Keratinocyte (primary cell): ENCODE measurements around the gene AGAP1. TPM values are rescaled to one million over a fixed set of nuclear protein-coding genes. Genes with fewer than 3 reads are reported as not detected.

Experiments used
- DNase-seq: peaks from one replicate; pipeline ENCODE4 v3.0.0-alpha.2; 2011; ENCODE audit warnings: low read depth, missing footprints, low spot score
- FAIRE-seq: peaks from 2 replicates; lab custom pipeline; 2011; peaks lifted over from hg19 to GRCh38; lab: Jason Lieb, UNC
- H2AFZ ChIP-seq: 2 replicates; pipeline ENCODE4 v1.6.0; 2012; ENCODE audit warnings: low read length, control low read depth, inconsistent platforms; ENCODE audit not compliant: control insufficient read depth
- H3K27ac ChIP-seq: 2 replicates; pipeline ENCODE4 v1.5.1; 2011; ENCODE audit warnings: low read length; ENCODE audit not compliant: control insufficient read depth, insufficient read depth
- H3K27me3 ChIP-seq: 3 replicates; pipeline ENCODE4 v1.6.0; 2011; ENCODE audit warnings: low read length; ENCODE audit not compliant: control insufficient read depth, insufficient read depth; ENCODE audit errors: extremely low read depth
- H3K36me3 ChIP-seq, 2 experiments: 2 replicates in 1 of 2; 3 replicates in 1 of 2; pipeline ENCODE4 v1.5.1; 2011; ENCODE audit warnings: low read length in 2 of 2, mild to moderate bottlenecking in 1 of 2; ENCODE audit not compliant: control insufficient read depth in 2 of 2, insufficient read depth in 2 of 2; ENCODE audit errors: extremely low read depth in 1 of 2
- H3K4me1 ChIP-seq: 3 replicates; pipeline ENCODE4 v1.5.1; 2011; ENCODE audit warnings: low read length; ENCODE audit not compliant: control insufficient read depth, insufficient read depth; ENCODE audit errors: extremely low read depth
- H3K4me2 ChIP-seq: 3 replicates; pipeline ENCODE4 v1.6.0; 2011; ENCODE audit warnings: low read depth, low read length; ENCODE audit not compliant: control insufficient read depth, insufficient read depth; ENCODE audit errors: extremely low read depth
- H3K4me3 ChIP-seq, 3 experiments: fragments of 200-600 bp in 1 of 3; sonication (generic) in 1 of 3; 2 replicates in 2 of 3; 3 replicates in 1 of 3; pipeline ENCODE4 v1.5.1; 2011 to 2016; ENCODE audit warnings: low read length in 3 of 3, mild to moderate bottlenecking in 3 of 3, control low read depth in 2 of 3, inconsistent platforms in 1 of 3, low read depth in 1 of 3, mixed read lengths in 1 of 3, mixed run types in 1 of 3, moderate library complexity in 1 of 3; ENCODE audit not compliant: control insufficient read depth in 2 of 3, insufficient read depth in 2 of 3; ENCODE audit errors: extremely low read depth in 1 of 3
- H3K79me2 ChIP-seq: 2 replicates; pipeline ENCODE4 v1.6.0; 2012; ENCODE audit warnings: low read length; ENCODE audit not compliant: control insufficient read depth, insufficient read depth
- H3K9ac ChIP-seq: 3 replicates; pipeline ENCODE4 v1.6.0; 2011; ENCODE audit warnings: low read length; ENCODE audit not compliant: control insufficient read depth, insufficient read depth; ENCODE audit errors: extremely low read depth
- H3K9me1 ChIP-seq: 3 replicates; pipeline ENCODE4 v1.6.0; 2011; ENCODE audit warnings: low read length; ENCODE audit not compliant: control insufficient read depth, insufficient read depth; ENCODE audit errors: extremely low read depth
- H3K9me3 ChIP-seq: 2 replicates; pipeline ENCODE4 v1.5.1; 2012; ENCODE audit warnings: low read depth, low read length; ENCODE audit not compliant: control insufficient read depth
- H4K20me1 ChIP-seq: 3 replicates; pipeline ENCODE4 v1.6.0; 2011; ENCODE audit warnings: low read length; ENCODE audit not compliant: control insufficient read depth, insufficient read depth; ENCODE audit errors: extremely low read depth
- EZH2 ChIP-seq: IDR thresholded peaks from one replicate; pipeline ENCODE4 v1.6.1; 2012; ENCODE audit warnings: inconsistent platforms, mild to moderate bottlenecking, low read length, moderate library complexity
- dilution Hi-C: fragments of 300-500 bp; cut with MboI; formaldehyde crosslinking; loops from one replicate; pipeline ENCODE4 v1.7.0; 2020; ENCODE audit warnings: low sequenced_read_pairs; ENCODE audit not compliant: extremely low pct_ligation_motif_present
- polyA plus RNA-seq, 5 experiments: library from polyadenylated mRNA; depleted of rRNA in 3 of 5; stranded (reverse) in 3 of 5; stranded (forward) in 1 of 5; unstranded in 1 of 5; fragments of >200 nt; gene quantifications; 1 replicate in 1 of 5; 2 replicates in 3 of 5; 3 replicates in 1 of 5; pipeline versions ENCODE4 v1.2.1 to v1.2.3, GENCODE V29; 2011 to 2012; ENCODE audit warnings: missing spikeins in 2 of 5, low read depth in 1 of 5, low replicate concordance in 1 of 5
- TF ChIP-seq, protein P1 (sequence below), 3 experiments: IDR thresholded peaks in 1 of 3; conservative IDR thresholded peaks in 1 of 3; optimal IDR thresholded peaks in 1 of 3; 2 replicates in 2 of 3; 3 replicates in 1 of 3; pipeline versions ENCODE3 to v1.5.1; 2011; ENCODE audit warnings: low read length in 3 of 3, mild to moderate bottlenecking in 3 of 3, moderate library complexity in 2 of 3, control low read depth in 1 of 3, inconsistent platforms in 1 of 3; ENCODE audit not compliant: insufficient read depth in 2 of 3; ENCODE audit errors: extremely low read depth in 1 of 3

The AGAP1 gene
- polyA plus RNA-seq, 1 donor (not counting 4 experiments of a cell fraction or from before 2014, with no cell fraction given), result 12.6 TPM

DNA sequence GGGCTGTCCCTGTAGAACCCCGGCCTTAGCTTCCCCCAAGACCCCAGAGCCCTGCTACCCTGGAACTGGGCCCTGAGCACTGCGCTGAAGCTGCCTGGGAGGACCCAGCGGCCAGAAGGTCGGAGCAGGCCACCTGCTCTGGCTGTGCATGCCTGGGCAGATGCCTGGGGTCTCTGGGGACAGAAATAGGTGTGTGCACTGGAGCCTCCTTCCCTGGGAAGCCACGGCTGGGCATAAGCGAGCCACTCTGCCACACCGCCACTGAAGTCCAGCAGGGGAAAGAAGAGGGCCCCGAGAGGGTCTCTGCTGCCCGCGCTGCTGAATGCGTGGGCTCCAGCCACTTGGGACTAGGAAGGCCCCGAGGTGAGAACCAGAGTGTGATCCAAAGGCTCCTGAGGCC lies 667.7 kb downstream of the AGAP1 start:
- no peaks in the 10 kb centered on the region for H3K36me3 ChIP-seq
- H3K9ac ChIP-seq, result no peak overlapping the region
- dilution Hi-C loops, result no loop called here
- no peaks in the 10 kb centered on the region for H4K20me1 ChIP-seq
- no peak overlapping the region for H2AFZ ChIP-seq
- no peak overlapping the region for H3K4me3 ChIP-seq
- TF ChIP-seq, protein P1, sequence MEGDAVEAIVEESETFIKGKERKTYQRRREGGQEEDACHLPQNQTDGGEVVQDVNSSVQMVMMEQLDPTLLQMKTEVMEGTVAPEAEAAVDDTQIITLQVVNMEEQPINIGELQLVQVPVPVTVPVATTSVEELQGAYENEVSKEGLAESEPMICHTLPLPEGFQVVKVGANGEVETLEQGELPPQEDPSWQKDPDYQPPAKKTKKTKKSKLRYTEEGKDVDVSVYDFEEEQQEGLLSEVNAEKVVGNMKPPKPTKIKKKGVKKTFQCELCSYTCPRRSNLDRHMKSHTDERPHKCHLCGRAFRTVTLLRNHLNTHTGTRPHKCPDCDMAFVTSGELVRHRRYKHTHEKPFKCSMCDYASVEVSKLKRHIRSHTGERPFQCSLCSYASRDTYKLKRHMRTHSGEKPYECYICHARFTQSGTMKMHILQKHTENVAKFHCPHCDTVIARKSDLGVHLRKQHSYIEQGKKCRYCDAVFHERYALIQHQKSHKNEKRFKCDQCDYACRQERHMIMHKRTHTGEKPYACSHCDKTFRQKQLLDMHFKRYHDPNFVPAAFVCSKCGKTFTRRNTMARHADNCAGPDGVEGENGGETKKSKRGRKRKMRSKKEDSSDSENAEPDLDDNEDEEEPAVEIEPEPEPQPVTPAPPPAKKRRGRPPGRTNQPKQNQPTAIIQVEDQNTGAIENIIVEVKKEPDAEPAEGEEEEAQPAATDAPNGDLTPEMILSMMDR (optimal IDR thresholded peaks at IDR 0.05 in 1 of 3, IDR thresholded peaks at IDR 0.05 in 1 of 3, conservative IDR thresholded peaks at IDR 0.05 in 1 of 3; ENCODE audit: extremely low read depth in 1 of 3, insufficient read depth in 2 of 3, low read length in 3 of 3), result no peak
- TF ChIP-seq EZH2, result no peak
- no peaks in the 10 kb centered on the region for H3K9me3 ChIP-seq
- no peaks in the 10 kb centered on the region for H3K79me2 ChIP-seq
- no peak for FAIRE-seq
- H3K4me2 ChIP-seq, result peak overlapping the region; percentile 64
- no peaks in the 10 kb centered on the region for H3K9me1 ChIP-seq
- DNase-seq, result no peak
- H3K4me1 ChIP-seq, result peaks cover 20% of the 10 kb centered on the region
- H3K27me3 ChIP-seq, result peaks cover 48% of the 10 kb centered on the region
- H3K27ac ChIP-seq, result no peak overlapping the region

DNA sequence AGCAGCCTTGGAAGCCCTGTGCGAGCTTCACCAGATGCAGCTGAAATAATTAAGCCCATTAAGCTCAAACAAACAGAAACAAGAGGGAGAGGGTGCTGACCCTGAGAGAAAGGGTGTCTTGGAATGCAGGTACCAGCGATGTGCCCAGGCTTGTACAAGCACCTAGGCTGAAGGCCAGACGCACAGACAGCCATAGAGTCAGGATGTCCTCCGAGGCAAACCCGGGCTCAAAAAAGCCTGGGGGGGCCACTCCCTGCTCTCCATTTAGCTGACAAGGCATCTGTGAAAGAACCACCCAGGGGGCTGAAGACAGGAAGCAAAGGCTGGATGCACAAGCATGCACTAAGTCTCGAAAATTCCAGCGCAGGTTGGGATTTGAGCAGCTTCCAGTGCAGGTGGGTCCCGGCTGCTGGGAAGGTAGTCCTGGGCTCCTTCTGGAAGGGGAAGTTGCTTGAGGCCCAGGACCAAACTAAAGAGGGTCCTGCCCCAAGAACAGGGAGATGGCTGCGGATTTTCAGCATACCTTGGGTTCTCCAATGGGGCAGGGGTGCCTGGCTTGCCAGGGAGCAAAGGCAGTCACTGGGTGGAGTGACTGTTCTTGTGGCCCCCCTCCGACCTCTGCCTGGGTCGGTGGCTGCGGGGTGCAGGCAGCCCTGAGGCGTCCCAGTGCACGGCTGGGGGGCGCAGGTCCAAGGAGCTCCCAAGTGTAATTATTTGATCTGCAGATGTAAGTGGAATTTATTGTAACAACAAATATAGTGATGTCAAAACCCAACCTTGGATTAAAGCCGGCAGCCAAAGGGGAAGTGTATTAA lies 668.4 kb downstream of the AGAP1 start:
- Histone ChIP-seq H3K79me2 (no peaks in the 10 kb centered on the region), H3K27ac (no peak overlapping the region), H2AFZ (peak overlapping the region; percentile 43), H3K36me3 (no peaks in the 10 kb centered on the region), H3K4me3 (no peak overlapping the region), H3K9me3 (no peaks in the 10 kb centered on the region), H3K9me1 (no peaks in the 10 kb centered on the region), H4K20me1 (no peaks in the 10 kb centered on the region), H3K27me3 (peaks cover 54% of the 10 kb centered on the region), H3K9ac (no peak overlapping the region), H3K4me2 (peak overlapping the region; percentile 64), H3K4me1 (peaks cover 25% of the 10 kb centered on the region)
- no peak for TF ChIP-seq EZH2
- TF ChIP-seq, protein P1 (optimal IDR thresholded peaks at IDR 0.05 in 1 of 3, IDR thresholded peaks at IDR 0.05 in 1 of 3, conservative IDR thresholded peaks at IDR 0.05 in 1 of 3; ENCODE audit: extremely low read depth in 1 of 3, insufficient read depth in 2 of 3, low read length in 3 of 3), result no peak
- dilution Hi-C loops, result no loop called here
- peak; percentile 71 for FAIRE-seq
- no peak for DNase-seq
